Measurements from ENCODE around the gene CDK14.

The CDK14 gene

DNA sequence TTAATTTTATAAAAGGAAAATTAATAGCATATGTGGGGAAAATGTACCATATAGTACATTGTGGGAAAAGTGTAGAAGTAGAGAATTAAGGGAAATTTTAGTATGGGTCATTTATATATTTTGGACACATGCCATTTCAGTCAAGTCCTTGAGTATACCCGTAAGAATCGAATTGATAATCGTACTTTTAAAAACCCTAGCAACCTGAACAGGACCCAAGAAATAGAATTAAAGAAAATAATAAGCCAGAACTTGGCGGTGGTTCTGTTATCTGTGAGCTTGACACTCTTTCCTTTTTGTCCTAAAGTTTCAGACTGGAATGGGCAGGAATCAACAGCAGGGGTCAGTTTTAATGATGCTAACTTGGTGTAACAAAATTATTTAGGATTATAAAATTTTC is 221.0 kb downstream of the CDK14 start:
- no peak for DNase-seq

DNA sequence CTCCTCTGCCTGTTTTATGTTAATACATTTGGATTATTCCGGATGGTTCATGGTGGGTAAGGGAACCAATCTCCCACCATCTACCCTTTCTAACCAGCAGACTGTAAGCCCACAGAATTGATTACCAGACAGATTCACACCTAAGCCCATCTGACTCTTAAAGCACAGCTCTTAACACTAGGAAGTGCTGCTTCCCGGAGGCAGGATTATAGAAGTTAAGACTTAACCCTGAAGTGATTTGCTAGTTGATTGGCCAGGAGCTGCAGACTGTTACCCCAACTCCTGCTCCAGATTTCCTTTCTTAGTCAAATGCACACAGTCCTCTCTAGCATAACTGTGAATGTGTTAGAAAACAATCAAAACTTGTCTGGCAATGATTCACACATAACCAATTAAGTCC is 221.7 kb downstream of the CDK14 start:
- no peak for DNase-seq

DNA sequence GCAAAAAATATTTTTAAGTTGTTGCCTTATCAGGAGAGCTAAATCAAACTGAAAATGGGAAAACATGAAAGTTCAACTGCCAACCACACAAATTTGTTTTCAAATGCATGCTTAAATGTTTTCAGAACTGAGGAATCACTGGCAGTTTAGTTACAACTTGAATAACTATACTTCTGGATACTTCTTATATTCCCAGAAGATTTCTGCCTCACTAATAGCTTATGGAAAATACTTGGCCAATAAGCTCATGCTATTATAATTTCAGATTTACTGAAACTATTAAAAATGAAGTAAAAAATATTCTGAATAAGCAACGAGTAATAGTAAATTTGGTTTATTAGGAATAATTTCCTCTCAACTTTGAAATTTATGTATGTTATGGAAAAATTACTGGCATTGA is 222.2 kb downstream of the CDK14 start:
- no peak for DNase-seq

DNA sequence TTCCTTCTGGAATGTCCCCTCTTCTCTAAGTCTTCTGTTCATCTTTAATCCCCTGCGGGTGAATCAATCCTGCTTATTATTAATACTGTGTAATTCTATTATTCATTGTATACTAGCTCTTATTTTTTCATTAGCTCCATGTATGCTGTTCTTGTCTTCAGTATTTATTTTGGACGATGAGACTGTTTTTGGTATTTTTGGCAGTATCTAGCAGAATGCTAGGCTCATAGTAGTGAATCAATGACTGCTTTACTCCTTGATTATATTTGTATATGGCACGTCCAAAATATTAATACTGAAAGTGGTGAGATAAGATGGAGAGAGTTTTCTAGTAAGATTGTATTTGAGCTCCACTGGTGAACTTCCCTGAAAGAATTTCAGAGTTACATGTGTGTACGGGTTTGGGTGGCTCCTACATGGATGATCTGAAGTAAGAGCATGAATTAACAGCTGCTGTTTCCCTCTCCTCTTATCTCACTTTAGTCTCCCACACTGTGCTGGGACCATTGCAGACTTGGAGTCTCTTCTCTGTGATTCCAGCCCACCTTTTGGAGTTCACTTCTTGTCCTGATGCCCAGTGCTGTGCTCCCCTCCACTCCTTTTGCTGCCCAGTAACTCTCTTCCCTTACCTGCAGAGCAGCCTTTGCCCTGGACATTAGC is 226.0 kb downstream of the CDK14 start:
- DNase-seq: no peak

- DNase-seq: no peak
These were observed 228.5 kb downstream of the CDK14 start for GRCh38 chr7:90824386-90825307.

DNA sequence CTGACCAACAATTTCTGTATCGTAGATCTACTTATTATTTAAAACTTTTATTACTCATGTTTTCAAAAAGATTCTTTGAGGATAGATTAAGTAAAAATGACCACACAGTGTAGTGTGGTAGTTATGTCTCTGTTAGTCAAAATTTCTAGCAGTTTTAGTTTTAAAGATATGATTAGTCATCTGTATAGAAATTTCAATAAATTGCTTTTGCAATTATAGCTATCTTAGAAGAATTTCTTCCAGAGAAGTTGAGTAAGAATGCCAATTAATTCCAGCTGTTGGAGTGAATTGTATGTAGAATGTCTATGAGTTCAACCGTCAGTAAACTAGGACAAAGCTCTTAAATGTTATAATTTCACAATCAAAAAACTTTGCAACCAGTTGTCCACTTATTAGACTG is 229.7 kb downstream of the CDK14 start:
- DNase-seq: no peak

- no peak for DNase-seq
These were observed 232.5 kb downstream of the CDK14 start for GRCh38 chr7:90828601-90829000.

DNA sequence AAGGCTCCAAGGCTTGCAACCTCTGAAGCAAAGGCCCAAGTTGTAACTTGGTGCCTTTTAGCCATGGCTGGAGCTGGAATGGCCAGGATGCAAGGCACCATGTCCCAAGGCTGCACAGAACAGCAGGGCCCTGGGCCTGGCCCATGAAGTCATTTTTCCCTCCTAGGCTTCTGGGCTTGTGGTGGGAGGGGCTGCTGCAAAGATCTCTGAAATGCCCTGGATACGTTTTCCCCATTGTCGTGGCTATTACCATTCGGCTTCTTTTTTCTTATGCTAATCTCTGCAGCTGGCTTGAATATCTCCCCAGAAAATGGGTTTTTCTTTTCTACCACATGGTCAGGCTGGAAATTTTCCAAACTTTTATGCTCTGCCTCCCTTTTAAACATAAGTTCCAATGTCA is 234.2 kb downstream of the CDK14 start:
- DNase-seq: no peak

- DNase-seq: no peak
These were observed 236.6 kb downstream of the CDK14 start for GRCh38 chr7:90832726-90833125.

GRCh38 chr7:90833443-90833842 is 237.3 kb downstream of the CDK14 start:
- DNase-seq: no peak

GRCh38 chr7:90834771-90835170 is 238.7 kb downstream of the CDK14 start:
- no peak for DNase-seq

- no peak for DNase-seq
These were observed 239.7 kb downstream of the CDK14 start for GRCh38 chr7:90835861-90836260.

- no peak for DNase-seq
These were observed 240.8 kb downstream of the CDK14 start for GRCh38 chr7:90836937-90837336.

DNA sequence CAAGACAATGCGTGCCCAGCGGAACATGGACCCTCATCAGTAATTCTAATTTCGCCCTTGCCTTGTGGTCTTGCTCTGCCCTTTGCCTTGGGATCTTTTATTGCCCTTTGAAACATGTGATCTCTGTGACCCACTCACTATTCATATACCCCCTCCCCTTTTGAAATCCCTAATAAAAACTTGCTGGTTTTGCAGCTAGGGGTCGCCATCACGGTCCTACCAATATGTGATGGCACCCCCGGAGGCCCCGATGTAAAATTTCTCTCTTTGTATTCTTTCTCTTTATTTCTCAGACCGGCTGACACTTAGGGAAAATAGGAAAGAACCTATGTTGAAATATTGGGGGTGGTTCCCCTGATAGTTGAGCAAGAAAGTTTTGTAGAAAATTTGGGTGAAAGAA is 242.7 kb downstream of the CDK14 start:
- DNase-seq: no peak

DNA sequence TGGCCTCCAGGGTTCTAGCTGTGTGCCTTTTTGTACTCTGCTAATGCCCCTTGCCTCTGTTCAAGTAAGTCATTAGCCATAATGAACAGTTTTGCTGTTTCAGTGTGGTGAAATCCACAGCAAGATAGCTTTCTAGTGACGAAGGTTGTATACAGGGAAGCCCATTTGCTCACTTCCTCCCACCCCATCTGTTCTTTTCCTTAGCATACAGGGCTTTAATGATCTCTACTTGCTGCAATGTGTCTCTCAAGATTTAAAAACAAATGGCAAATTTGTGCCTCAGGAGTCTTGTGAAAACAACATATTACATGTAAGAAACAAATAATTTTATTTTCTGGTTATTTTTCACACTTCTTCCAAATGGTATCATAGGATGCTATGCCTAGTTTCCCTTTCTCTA is 243.2 kb downstream of the CDK14 start:
- no peak for DNase-seq

DNA sequence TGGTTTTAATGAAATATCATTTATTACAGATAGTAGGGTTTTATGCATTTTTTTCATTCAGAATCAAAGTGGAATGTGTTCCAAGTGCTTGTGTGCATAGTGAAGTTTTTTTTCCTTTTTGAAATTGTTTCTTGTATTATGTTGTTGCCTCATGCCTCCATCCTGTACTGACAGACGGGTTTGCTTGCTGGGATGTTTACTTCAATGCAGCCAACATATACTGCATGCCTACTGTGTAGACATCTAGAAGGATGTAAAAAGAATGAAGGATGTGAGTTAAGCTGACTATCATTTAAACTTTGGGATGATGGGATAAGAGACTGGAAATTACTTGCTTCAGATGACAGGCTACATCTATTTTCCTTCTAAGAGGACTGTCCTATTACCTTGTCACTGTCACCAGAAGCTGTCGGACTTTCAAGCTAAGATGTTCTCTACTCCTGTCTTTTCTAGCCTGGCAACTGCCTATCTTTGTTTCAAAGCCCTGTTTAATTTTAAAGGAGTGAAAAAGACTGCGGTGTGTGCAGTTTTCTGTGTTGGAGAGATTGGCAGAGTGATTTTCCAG is 243.7 kb downstream of the CDK14 start:
- DNase-seq: no peak

GRCh38 chr7:90841759-90842429 is 245.8 kb downstream of the CDK14 start:
- no peak for DNase-seq

GRCh38 chr7:90842430-90842788 is 246.3 kb downstream of the CDK14 start:
- DNase-seq: no peak

DNA sequence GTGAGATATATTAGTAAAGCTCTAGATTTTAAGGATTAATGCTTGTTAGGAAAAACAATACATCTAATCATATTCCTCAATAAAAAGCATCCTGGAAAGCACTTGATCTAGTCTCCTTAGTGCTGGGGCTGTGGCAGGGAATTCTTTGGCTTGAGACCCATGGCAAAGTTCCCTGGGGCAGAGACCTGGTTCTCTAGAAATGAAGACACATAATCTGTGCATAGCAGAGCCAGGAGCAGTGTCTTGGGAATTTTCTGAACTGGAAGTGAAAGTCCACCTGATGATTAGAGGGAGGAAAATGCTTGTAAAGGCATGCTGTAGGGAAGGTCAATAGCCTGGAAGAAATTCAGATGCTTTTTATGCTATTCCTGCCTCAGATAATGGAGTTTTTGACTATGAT is 247.4 kb downstream of the CDK14 start:
- DNase-seq: no peak

DNA sequence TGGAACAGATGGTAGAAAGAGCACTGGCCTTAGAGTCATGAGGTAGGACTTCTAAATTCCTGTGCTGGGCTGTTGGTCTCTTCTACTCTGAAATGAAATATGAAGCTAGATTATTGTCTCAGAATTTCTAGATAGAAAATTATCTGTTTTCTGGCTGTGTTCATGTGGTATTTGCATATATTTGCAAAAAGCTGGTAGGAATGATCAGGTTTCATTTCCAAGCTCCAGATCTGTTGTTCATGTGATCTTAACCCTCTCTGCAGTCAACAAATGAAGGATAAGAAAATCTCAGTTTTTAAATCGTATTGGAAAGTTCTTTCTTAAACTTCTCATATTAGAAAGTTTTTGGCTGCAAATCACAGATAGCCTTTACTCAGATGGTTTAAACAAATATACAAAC is 248.3 kb downstream of the CDK14 start:
- no peak for DNase-seq

GRCh38 chr7:90846192-90846591 is 250.1 kb downstream of the CDK14 start:
- no peak for DNase-seq

DNA sequence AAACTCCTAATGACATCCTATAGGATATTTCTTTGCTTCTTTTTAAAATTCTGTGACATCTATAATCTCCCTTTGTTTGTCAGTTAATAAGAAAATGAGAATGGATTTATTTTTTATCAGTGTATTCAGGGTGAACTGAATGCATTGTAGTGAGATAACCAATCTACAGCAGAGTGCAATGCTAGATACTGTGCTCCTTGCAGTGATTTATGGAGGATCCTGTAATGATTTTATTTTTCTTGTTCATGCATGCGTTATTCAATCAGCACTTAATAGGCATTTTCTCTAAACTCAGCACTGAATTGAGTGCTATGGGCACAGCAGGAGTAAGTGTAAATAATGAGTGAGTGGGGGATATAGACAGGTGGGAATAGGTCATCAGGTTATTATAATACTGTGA is 253.9 kb downstream of the CDK14 start:
- no peak for DNase-seq

DNA sequence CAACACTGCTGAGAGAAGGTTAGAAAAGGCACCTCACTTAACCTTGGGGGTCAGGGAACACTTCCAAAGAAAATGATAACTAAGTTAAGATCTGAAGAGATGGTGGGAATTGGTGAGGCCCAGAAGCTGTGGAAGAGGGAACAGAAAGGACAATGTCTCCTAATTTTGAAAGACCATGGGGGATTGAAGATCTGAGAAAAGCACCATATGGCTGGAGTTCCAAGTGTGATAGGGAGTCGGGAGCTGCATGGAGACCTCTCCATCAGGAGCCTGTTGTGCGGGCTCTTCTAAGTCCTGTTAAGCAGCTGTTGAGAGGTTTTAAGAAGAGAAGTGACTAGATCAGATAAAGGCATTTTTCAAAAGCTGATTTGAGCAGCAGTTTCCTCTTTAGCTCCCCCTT is 254.3 kb downstream of the CDK14 start:
- no peak for DNase-seq

DNA sequence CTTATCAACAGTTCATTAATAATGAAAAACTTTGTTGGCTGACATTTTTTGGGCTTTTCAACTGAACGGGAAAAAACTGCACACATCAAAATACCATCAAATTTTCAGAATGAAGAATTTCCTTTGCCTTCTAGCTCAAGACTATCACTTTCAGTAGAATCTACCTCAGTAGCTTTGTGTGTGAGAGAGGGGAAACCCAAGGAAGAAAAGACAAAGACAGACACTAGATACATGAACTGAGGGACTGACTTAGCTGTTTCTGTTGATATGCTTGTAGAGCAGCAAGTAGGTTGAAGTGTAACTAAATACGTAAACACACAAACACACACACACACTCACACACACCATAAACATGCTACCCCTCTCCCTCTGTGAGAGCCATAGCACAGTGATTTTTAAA is 257.1 kb downstream of the CDK14 start:
- no peak for DNase-seq

Data from activated T-cell treated with anti-CD3 and anti-CD28 coated beads, Interleukin-2, amount 50 U/mL, for 48 hours (primary cell).